NAMALWA (cell line): Measurements from ENCODE around the gene CBX1.
"Not testable (repeated sequence)": the region's sequence is repeated elsewhere in the genome, so short reads cannot be mapped to it uniquely, and the experiment has no call there.

Experiments
- DNase-seq: peaks from one replicate; pipeline ENCODE4 v3.0.0-alpha.2; 2015; ENCODE audit warnings: low spot score

CBX1 gene

DNA sequence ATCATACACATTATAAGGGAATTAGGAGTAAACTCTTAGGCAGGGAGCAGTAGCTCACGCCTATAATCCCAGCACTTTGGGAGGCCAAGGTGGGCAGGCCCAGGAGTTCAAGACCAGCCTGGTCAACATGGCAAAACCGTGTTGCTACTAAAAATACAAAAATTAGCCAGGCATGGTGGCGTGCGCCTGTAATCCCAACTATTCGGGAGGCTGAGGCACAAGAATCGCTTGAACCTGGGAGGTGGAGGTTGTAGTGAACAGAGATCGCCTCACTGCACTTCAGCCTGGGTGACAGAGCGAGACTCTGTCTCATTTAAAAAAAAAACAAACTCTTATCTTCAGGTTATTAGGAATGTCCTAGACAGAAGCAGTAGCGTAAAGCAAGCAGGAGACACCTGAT, 28.5 kb downstream of the CBX1 start:
- not testable (repeated sequence) for DNase-seq

DNA sequence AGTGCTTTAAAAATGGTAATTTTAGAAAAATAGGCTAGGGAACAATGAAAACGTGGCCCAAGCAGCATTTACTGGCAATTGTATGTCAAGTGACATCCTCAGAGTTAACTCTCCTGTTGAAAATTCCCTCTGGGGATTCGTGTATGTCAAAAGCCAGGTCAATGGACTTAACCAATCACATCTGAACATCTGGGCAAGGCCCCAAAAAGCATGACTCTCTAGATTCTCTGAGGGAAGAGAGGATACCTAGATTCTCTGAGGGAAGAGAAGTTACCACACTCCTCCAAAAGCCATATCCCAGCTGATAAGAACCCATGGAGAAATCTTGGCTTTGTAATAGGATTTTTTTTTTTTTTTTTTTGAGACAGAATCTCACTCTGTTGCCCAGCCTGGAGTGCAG, 29.6 kb downstream of the CBX1 start:
- no peak for DNase-seq

DNA sequence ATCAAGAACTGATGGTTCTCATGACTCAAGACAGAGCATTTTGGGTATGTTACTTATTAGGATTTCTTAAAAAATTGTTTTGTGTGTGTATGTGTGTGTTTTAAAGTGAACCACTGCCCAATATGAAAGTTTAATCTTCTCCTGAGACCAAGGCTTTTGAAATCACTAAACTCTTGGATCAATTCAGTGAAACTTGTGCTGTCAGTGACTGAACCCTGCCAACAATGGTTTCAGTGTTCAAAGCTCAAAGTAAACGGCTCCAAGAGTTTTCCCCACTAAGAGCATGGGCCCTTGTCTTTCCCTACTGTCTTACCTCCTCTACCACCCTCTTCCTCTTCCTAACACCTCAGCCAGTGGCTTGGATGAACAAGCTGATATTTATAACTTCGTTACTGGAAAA, 31.1 kb downstream of the CBX1 start:
- no peak for DNase-seq

DNA sequence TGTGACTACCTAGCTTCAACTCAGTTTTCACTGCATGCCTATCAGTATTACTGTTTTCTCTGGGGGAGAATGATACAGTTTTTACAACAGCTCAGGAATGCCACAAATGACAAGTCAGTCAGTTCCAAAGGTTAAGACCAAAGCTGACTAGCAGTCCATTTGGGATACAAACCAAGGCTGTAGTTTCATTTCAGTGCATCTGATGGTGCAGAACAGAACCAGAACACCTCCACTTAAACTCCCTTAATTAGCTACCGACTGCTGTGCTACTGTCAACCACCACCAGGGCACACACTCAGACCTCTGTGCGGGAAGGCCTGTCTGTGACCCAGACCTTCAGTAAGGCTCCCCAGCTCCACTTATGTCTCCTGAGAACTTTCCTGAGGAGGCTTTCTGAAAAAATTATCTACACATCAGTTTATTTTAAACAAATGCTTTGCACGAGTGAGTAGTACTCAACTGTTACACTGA, 32.8 kb downstream of the CBX1 start:
- peak; percentile 62 for DNase-seq

DNA sequence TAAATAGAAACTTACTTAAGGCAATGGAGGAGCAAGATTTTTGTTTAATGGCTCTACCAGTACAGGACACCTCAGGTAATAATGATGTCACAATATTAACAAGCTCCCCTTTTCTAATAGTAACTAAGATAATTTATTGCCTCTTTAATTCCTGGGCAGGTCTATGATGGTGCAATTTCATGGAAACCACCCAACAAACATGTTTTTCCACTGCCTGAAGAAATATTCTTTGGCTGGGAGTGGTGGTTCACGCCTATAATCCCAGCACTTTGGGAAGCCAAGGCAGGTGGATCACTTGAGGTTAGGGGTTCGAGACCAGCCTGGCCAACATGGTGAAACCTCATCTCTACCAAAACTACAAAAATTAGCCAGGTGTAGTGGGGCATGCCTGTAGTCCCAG, 33.5 kb downstream of the CBX1 start:
- not testable (repeated sequence) for DNase-seq

DNA sequence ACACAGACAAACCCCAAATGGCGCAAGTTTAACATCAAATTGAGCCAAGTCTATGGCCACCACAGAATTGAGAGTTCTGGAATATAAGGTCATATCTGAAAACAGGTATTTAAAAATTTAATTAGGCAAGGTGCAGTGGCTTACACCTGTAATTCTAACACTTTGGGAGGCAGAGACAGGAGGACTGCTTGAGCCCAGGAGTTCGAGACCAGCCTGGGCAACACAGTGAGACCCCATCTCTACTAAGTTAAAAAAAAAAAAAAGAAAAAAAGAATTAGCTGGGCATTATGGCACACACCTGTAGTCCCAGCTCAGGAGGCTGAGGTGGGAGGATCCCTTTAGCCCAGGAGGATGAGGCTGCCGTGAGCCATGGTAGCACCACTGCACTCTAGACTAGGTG, 34.0 kb downstream of the CBX1 start:
- DNase-seq: no peak

DNA sequence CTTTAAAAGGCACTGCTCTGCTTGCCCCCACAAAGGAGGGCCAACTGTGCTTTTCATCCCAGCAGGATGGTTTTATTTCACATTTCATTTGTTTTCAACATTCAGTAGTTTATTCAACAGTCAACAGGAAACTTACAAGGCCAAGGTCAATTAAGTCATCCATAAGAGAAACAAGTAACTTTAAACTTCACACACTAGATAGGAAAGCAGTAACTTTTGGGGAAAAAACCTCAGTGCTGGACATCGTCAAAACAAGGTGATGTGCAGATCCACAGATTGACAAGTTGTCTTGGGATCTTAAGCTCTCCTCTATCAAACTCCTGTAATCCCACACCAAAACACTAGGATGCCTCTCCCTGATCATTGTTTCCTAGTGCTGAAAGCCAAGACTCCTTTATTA, 34.6 kb downstream of the CBX1 start:
- no peak for DNase-seq

DNA sequence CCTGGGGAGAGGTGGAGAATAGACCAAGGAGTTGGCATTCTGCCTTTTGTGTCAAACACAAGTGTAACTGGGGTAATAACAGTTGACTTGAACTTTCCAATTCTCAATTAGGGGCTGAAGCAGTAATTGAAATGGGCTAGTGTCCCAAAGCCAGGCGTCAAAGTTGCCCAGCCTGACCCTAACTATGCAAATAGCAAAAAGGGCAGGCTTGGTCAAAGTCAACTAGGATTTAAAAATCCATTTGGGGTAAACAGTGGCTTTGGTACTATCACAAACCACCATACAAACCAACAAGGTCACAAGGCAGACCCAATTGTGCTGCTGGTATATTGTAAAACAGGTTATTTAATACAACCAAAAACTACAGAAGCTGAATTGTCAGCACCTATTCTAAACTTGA, 35.1 kb downstream of the CBX1 start:
- DNase-seq: no peak

DNA sequence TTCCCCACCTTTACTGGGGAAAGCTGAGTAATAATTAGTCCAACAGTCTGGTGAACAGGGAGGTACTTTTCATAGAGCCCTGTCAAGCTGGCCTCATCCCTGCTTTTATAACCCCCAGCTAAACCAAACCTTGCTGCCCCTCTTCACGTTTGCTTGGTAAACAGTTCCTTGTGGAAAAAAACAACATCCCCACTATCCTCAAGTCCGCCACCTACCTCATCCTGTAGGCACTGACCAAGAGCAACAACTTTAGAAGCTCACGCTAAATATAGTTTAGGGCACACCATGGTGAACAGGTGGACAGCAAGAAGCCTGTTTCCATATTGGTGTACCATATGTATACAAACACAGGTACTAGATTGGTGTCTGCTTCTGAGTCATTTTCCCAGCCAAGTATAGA, 36.6 kb downstream of the CBX1 start:
- DNase-seq: no peak

DNA sequence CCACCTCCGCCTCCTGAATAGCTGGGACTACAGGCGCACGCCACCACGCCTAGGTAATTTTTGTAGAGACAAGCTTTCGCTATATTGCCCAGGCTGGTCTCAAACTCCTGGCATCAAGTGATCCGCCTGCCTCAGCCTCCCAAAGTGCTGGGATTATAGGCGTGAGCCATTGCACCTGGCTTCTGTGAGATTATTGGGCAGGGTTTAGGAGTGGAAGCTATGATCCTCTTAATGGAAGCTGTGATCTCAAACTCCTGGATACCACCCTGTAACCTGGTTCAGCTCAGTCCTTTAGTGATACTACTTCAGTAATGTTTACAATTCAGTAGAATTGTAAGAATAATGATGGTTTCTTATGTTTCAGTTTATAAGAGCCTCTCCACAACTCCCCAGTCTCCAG, 39.0 kb downstream of the CBX1 start:
- no peak for DNase-seq

DNA sequence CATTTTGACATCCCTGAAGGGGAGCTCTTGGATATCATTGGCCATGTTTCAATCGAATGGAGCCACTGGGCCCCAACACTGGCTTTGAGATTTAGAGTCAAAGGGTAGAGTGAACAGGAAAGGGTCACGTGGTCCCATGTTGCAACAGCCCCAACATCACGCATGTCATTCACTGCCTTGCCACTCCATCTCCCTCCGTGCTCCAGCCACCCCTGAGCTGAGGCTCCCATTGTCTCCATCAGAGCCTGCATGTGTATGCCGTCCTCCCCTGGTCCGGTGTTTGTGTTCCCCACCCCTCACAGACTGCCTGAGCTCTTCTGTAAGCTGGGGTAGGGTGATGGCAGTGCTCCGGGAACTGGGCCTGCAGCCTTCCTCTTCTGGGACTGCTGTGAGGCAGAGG, 41.0 kb downstream of the CBX1 start:
- DNase-seq: no peak

DNA sequence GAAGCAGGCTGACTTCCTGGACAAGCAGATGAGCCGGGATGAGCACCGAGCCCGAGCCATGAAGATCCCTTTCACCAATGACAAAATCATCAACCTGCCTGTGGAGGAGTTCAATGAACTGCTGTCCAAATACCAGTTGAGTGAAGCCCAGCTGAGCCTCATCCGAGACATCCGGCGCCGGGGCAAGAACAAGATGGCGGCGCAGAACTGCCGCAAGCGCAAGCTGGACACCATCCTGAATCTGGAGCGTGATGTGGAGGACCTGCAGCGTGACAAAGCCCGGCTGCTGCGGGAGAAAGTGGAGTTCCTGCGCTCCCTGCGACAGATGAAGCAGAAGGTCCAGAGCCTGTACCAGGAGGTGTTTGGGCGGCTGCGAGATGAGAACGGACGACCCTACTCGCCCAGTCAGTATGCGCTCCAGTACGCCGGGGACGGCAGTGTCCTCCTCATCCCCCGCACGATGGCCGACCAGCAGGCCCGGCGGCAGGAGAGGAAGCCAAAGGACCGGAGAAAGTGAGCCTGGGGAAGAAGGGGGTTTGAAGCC, 42.1 kb downstream of the CBX1 start:
- no peak for DNase-seq

DNA sequence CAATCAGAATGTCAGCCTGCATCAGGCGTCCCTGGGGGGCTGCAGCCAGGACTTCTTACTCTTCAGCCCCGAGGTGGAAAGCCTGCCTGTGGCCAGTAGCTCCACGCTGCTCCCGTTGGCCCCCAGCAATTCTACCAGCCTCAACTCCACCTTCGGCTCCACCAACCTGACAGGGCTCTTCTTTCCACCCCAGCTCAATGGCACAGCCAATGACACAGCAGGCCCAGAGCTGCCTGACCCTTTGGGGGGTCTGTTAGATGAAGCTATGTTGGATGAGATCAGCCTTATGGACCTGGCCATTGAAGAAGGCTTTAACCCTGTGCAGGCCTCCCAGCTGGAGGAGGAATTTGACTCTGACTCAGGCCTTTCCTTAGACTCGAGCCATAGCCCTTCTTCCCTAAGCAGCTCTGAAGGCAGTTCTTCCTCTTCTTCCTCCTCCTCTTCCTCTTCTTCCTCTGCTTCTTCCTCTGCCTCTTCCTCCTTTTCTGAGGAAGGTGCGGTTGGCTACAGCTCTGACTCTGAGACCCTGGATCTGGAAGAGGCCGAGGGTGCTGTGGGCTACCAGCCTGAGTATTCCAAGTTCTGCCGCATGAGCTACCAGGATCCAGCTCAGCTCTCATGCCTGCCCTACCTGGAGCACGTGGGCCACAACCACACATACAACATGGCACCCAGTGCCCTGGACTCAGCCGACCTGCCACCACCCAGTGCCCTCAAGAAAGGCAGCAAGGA, 42.7 kb downstream of the CBX1 start:
- no peak for DNase-seq

DNA sequence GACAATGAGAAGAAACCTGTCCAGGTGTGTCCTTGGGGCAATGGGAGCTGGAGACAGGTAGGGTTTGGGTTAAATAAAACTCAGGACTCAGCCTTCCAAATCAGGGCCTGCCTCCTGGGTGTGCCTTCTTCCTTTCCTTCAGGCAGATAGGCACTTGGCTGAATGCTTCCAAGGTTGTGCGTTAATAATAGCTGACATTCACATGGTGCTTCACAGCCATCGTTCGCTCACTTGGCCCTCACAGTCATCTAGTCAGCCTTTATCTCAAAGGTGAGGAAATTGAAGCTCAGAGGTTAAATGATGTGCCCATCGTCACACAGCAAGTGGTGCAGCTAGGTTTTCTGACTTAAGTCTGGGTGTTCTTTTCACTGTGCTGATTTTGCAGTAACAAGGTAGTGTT, 43.7 kb downstream of the CBX1 start:
- no peak for DNase-seq

DNA sequence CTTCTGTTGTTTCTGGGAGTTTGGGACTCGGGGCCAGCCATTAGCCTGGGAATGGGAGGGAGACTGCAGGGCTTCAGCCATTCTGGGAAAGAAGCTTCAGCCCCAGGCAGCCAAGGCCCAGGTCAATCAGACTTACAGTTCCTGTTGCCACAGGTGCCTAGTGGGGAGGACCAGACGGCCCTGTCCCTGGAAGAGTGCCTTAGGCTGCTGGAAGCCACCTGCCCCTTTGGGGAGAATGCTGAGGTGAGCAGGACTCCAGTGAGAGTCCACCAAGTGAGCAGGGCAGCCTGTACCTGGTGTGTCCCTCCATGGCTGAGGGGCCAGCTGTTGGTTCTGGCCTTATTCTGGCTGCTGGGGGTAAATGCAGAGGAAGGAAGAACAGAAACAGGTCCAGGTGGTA, 44.4 kb downstream of the CBX1 start:
- DNase-seq: no peak

DNA sequence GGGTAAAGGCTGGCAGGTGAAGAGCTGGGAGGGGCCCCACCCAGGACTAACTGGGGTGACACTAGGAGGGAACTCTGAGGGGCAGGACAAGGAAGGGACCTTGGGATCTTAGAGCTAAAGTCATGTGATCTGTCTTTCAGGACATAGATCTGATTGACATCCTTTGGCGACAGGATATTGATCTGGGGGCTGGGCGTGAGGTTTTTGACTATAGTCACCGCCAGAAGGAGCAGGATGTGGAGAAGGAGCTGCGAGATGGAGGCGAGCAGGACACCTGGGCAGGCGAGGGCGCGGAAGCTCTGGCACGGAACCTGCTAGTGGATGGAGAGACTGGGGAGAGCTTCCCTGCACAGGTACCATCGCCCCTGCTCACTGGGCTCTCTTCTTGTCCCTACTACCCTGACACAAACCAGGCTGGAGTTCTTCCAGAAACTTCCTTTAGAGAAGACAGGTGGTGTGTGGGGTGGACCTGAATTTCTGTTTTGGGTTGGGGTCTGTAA, 45.0 kb downstream of the CBX1 start:
- no peak for DNase-seq

DNA sequence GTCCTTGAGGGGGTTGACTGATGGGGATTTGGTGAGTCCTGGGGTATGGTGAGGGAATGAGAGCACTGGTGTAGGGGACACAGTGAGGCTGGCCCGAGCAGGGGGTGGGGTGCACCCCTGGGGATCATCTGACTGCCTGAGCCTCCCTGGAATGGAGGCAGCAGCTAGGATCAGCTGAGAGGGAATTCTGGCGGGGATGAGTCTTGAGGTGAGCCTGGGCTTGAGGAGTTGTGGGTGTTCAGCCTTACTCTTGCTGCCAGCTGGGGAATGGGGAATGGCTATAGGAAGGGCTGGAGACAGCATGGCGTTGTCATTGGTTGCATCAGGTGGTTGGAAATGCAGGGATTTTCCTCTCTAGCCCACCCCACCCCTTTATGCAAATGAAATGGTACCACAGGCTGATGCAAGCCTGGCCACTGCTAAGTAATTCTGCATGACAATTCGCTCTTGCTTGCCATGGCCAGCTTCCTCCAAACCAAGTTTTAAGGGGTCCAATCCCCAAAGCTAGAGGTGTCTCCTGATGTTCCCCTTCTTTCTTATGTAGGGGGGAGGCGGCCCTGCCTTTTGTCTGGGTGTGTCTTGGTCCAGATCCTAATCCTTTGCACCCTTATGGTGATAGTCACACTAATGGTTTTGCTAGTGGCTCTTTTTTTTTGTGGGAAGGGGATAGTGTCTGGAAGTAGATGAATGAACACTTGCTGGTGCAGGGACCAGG, 45.6 kb downstream of the CBX1 start:
- peak; percentile 64 for DNase-seq

DNA sequence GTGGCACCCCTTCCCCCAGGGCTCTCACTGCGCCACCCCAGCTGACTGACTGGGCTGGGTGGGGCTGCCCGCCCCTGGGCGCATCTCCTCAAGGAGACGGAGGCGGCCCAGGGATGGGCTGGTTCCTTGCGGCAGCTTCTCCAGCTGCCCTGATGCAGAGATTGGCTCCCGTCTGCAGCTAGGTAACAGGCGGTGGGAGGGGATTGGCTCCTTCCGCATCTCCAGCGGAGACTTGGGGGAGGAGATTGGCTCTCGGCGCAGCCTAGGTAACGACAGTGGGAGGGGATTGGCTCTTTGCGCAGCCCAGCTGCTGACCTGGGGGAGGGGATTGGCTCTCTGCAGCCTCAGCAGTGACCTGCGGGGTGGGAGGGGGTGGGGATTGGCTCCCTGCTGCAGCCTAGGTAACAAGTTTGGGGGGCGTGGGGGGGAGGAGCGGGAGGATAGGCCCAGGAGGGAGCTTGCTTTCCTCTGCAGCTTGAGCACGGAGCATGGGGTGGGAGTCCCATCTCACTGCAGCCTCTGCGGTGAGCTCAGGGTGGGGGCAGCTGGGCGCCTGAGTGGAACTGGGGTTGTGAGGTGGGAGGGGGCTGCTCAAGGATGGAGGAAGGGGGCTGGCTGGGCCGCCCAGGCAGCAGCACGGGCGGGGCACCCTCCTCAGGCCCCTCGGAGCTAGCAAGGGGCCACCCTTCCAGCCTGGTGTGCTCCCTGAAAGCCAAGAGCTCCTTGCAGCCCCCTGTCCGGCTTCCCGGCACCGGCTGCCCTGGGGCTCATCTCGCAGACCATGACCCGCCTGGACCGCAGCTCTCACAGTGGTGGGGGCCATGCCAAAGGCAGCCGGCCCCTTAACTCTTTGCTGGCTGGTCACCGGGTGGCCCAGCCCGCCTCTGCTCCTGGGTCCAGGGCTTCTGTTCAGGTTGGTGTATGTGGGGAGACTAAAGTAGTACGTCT, 46.8 kb downstream of the CBX1 start:
- no peak for DNase-seq

DNA sequence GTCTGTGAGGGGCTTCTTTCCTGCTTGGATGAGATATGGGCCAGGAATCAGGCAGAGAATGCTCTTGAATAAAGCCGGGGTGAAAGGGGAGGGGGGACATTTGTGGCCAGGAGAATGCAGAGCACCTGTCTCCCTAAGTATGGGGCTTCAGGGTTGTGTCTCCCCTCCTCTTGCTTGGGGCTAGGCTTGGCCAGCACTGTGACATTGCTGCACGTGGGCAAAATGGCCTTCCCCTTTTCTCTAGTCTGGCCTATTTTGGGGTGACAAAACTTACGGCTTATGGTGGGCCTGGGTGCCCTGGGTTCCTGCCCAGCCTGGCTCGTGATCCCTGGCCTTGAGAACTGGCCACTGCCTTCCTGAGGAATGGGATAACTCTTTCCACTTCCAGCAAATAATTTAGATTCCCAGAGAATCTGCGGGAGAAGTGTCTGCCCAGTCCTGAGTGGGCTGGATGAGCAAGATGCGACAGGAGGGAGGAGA, 47.5 kb downstream of the CBX1 start:
- peak; percentile 28 for DNase-seq

DNA sequence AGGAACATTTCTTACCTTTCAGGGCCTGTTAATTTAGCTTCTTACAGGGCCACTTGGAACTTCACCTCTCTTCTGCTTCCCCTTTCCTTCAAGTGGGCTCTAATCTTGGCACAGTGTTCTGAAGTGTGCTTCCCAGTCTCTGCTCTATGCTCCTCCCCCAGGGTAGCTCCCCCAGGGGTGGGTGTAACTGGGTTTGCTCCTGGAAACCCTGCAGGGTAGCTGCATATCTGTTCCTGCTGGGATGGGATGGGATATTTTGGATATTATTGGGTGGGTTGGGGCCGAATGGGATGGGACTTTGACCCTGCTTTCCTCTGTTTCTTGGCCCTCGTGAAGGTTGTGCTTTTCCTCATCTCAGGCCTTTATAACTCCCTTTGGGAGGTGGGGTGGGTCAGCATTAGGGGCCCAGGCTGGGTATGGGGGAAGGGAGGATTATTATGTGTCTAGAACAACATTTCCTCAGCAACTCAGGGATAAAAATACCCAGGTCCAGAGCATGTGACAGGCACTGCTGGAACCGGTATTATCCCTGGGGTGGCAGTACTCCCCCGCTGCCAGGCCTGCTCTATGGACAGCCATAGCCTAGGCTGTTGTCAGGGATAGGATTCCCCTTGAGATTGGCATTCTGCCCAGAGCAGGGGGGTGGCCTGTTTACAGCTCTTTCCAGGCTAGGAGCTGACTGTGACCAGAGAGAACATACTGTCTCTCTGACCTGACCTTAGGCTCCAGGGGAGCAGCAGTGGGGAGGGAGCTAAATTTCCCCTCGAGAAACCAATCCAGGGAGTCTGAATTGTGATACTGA, 48.1 kb downstream of the CBX1 start:
- no peak for DNase-seq
